Measurements from ENCODE around the gene CTNNBL1.

- TF ChIP-seq CTCF (conservative IDR thresholded peaks at IDR 0.05; ENCODE audit: low read depth in 2 of 2) (no peak), REST (IDR thresholded peaks at IDR 0.05; ENCODE audit: unreplicated experiment) (no peak), STAT1 (IDR thresholded peaks at IDR 0.05; ENCODE audit: unreplicated experiment) (no peak), EZH2phosphoT487 (IDR thresholded peaks at IDR 0.05; ENCODE audit: unreplicated experiment) (no peak), POLR2AphosphoS5 (IDR thresholded peaks at IDR 0.05; ENCODE audit: low read depth) (no peak), ETS1 (IDR thresholded peaks at IDR 0.05) (no peak), JUNB (IDR thresholded peaks at IDR 0.05; ENCODE audit: unreplicated experiment) (no peak), EZH2 (IDR thresholded peaks at IDR 0.05; ENCODE audit: low read depth, unreplicated experiment) (no peak), NANOG (IDR thresholded peaks at IDR 0.05; ENCODE audit: borderline replicate concordance) (no peak)
Measured at GRCh38 chr20:37692459-37693166, 1.2 kb upstream of the CTNNBL1 start.

Data from GM23338 (cell line).